ENCODE data around the gene LSS. TPM values are rescaled to one million over a fixed set of nuclear protein-coding genes. Genes with fewer than 3 reads are reported as not detected.

The LSS gene
- total RNA-seq, 2 donors from 2014 or later = 78.1 to 109 TPM

DNA sequence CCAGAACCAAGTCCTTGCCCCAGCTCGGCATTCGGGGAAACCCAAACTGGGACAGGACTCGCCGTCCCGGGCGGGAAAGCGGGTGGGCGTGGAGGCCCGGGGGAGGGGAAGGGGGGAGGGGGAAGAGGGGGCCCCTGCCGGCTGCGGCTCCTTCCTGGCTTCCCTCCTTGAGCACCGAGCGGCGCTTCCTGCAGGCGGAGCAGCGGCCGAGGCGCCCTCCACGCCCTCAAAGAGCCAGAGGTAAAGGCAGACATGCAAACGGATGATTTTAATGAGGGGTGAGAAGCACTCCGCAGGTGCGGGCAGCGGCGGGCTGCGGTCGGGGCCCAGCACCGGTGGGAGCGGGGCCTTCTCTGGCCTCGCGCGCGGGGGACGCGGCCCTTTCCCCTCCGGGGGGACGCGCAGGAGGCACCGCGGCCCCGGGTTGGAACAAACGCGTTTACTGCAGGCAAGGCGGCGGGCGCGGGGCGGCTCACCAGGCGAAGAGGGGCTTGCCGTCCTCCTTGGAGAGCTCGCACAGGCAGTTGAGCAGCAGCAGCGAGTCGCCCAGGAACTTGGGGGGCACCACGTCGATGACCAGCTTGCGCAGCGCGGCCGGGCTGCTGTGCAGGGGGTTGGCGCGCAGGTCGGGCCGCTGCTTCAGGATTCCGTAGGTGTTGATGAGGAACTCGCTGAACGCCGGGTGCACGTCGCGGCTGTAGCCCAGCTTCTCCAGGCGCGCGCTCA is 67.5 kb downstream of the LSS start:
- no peak overlapping the region for H3K4me3 ChIP-seq
- no peak for ATAC-seq (ENCODE audit: insufficient number of reproducible peaks, low FRiP score, low read depth)
- DNase-seq (ENCODE audit: low spot score) = no peak

DNA sequence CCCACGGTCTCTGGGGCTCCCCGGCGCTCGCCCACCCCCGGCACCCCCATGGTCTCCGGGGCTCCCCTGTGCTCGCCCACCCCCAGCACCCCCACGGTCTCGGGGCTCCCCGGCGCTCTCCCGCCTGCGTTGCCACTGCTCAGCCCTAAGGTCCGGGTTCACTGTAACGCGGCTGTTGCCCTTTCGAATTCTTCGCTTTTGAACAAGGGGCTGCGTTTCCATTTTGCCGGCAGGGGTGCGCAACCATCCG is 68.0 kb downstream of the LSS start:
- TF ChIP-seq, protein P1, sequence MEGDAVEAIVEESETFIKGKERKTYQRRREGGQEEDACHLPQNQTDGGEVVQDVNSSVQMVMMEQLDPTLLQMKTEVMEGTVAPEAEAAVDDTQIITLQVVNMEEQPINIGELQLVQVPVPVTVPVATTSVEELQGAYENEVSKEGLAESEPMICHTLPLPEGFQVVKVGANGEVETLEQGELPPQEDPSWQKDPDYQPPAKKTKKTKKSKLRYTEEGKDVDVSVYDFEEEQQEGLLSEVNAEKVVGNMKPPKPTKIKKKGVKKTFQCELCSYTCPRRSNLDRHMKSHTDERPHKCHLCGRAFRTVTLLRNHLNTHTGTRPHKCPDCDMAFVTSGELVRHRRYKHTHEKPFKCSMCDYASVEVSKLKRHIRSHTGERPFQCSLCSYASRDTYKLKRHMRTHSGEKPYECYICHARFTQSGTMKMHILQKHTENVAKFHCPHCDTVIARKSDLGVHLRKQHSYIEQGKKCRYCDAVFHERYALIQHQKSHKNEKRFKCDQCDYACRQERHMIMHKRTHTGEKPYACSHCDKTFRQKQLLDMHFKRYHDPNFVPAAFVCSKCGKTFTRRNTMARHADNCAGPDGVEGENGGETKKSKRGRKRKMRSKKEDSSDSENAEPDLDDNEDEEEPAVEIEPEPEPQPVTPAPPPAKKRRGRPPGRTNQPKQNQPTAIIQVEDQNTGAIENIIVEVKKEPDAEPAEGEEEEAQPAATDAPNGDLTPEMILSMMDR (IDR thresholded peaks at IDR 0.05) = no peak
- Histone ChIP-seq H3K27me3 (replicated peaks; ENCODE audit: insufficient read depth) (no peaks in the 10 kb centered on the region), H3K9me3 (no peaks in the 10 kb centered on the region), H3K4me1 (ENCODE audit: control insufficient read depth in 1 of 2, low read depth in 2 of 2) (peaks cover 0 to 11% of the 10 kb centered on the region in 2 donors), H3K4me3 (no peak overlapping the region), H3K36me3 (no peaks in the 10 kb centered on the region), H3K27ac (no peak overlapping the region)
- ATAC-seq (ENCODE audit: insufficient number of reproducible peaks, low FRiP score, low read depth) (no peak), DNase-seq (ENCODE audit: low spot score) (no peak)

More for the DNA sequence above, 67.5 kb downstream of the LSS start:
- H3K4me1 ChIP-seq (ENCODE audit: control insufficient read depth in 1 of 2, low read depth in 2 of 2) = peaks cover 0 to 11% of the 10 kb centered on the region in 2 donors
- no peaks in the 10 kb centered on the region for H3K36me3 ChIP-seq
- H3K9me3 ChIP-seq = no peaks in the 10 kb centered on the region
- H3K27me3 ChIP-seq (replicated peaks; ENCODE audit: insufficient read depth) = no peaks in the 10 kb centered on the region
- TF ChIP-seq, protein P1 (IDR thresholded peaks at IDR 0.05) = no peak
- no peak overlapping the region for H3K27ac ChIP-seq

DNA sequence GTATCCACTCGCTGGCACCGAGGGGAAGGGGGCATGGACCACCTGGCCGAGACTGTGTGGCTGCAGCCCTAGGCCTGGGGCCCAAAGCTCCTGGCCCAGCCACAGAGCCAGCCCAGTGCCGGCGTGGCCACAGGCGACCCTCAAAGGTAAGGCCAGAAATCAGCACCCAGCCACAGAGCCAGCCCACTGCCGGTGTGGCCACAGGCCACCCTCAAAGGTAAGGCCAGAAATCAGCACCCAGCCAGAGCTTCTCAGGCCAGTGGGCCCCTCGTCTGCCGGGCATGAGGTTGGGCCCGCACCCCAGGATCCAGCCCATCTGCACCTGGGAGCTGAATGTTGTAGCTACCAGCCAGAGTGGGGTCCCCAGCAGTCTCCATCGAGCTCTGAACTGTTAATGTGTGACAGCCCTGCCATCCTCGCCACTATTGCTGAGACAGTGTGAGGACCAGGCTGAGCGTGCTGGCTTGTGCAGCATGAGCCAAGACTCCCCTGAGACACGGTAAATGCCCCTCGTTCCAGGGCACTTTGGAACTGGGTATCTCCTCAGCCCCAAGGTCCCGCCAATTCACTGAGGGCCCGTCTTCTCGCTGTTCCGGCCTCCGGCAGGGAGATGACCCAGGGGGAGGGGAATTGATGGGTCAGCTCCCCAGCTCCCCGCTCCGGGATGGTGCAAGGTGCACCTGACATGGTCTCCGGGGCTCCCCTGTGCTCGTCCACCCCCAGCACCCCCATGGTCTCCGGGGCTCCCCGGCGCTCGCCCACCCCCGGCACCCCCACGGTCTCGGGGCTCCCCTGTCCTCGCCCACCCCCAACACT is 68.5 kb downstream of the LSS start:
- Histone ChIP-seq H3K27ac (no peak overlapping the region), H3K9me3 (no peaks in the 10 kb centered on the region), H3K4me1 (ENCODE audit: control insufficient read depth in 1 of 2, low read depth in 2 of 2) (peaks cover 0 to 11% of the 10 kb centered on the region in 2 donors), H3K36me3 (no peaks in the 10 kb centered on the region), H3K27me3 (replicated peaks; ENCODE audit: insufficient read depth) (no peaks in the 10 kb centered on the region), H3K4me3 (no peak overlapping the region)
- TF ChIP-seq, protein P1 (IDR thresholded peaks at IDR 0.05) = no peak
- DNase-seq (ENCODE audit: low spot score) (no peak), ATAC-seq (ENCODE audit: insufficient number of reproducible peaks, low FRiP score, low read depth) (no peak)

DNA sequence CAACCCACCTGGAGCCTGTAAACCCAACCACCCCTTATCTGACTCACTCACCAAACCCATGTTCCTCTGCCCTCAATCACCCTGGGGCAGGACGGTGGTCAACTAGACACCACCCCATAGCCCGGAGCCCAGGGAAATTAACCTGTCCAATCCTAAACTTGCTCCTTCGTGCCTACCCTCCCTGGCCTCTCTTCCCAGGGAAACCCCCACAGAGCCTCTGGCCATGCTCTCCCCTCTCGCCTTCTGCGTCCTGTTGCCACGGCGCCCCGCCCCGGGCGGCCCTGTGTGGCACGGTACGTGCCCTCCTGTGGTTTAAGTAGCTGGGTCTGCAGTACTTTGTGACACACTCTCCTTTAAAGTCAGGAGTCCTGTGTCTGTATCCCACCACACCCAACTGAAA is 69.2 kb downstream of the LSS start:
- no peak overlapping the region for H3K4me3 ChIP-seq
- DNase-seq (ENCODE audit: low spot score) (no peak), ATAC-seq (ENCODE audit: insufficient number of reproducible peaks, low FRiP score, low read depth) (no peak)
- H3K36me3 ChIP-seq = no peaks in the 10 kb centered on the region
- peaks cover 0 to 11% of the 10 kb centered on the region in 2 donors for H3K4me1 ChIP-seq (ENCODE audit: control insufficient read depth in 1 of 2, low read depth in 2 of 2)
- no peaks in the 10 kb centered on the region for H3K27me3 ChIP-seq (replicated peaks; ENCODE audit: insufficient read depth)
- H3K9me3 ChIP-seq = no peaks in the 10 kb centered on the region
- TF ChIP-seq, protein P1 (IDR thresholded peaks at IDR 0.05) = no peak
- H3K27ac ChIP-seq = no peak overlapping the region

DNA sequence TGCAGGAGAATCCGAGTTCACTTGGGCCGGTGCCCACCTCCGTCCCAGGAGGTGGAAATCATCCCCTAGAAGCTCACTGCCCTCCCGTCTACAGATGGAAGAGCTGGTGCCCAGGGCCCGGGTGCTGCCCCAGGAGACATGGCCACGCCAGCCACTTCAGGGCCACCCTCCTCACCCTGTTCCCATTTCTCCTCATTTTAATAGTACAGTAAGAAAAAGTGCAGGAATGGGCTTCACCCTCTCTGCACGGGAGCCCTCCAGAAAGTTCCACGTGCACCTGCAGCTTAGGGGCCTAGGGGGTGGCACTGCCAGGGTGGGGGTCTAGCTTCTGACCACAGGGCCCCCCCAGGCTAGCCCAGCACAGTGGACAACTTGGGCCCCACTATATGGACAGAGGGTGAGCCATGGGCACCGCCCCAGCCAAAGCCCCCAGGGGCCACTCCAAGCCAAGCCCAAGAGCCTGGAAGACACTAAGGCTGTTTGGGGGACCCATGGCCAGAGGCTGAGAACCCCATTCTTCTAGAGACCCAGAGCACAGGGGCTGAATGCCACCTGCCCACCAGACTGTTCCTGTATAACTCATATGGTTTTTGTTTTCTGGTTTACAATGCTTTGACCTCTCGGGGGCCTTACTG is 69.8 kb downstream of the LSS start:
- Histone ChIP-seq H3K4me1 (ENCODE audit: control insufficient read depth in 1 of 2, low read depth in 2 of 2) (peaks cover 0 to 11% of the 10 kb centered on the region in 2 donors), H3K4me3 (no peak overlapping the region), H3K27ac (no peak overlapping the region), H3K36me3 (no peaks in the 10 kb centered on the region), H3K9me3 (no peaks in the 10 kb centered on the region), H3K27me3 (replicated peaks; ENCODE audit: insufficient read depth) (no peaks in the 10 kb centered on the region)
- DNase-seq (ENCODE audit: low spot score) (no peak), ATAC-seq (ENCODE audit: insufficient number of reproducible peaks, low FRiP score, low read depth) (no peak)
- TF ChIP-seq, protein P1 (IDR thresholded peaks at IDR 0.05) = no peak

All from thoracic aorta (tissue), 2 donors.